ENCODE measurements around the gene GYG2. TPM values are rescaled to one million over a fixed set of nuclear protein-coding genes. Genes with fewer than 3 reads are reported as not detected.
"Not testable (repeated sequence)": the region's sequence is repeated elsewhere in the genome, so short reads cannot be mapped to it uniquely, and the experiment has no call there.

GYG2 gene
- total RNA-seq, 2 donors from 2014 or later: 4.6 to 5.2 TPM

- H3K36me3 ChIP-seq; H3K4me3 ChIP-seq; H3K9me3 ChIP-seq; intact Hi-C loops (cut with DNase I); H3K27ac ChIP-seq; H3K27me3 ChIP-seq (replicated peaks; ENCODE audit: insufficient read depth); H3K4me1 ChIP-seq (replicated peaks); DNase-seq (ENCODE audit: low spot score): not testable (repeated sequence)
- WGBS: 95% methylated on average over 8 of the region's 20 CpGs
Measured at GRCh38 chrX:2804858-2805257, 23.9 kb upstream of the GYG2 start.

GRCh38 chrX:2811271-2811670, 17.5 kb upstream of the GYG2 start:
- DNase-seq (ENCODE audit: low spot score): no peak
- Histone ChIP-seq H3K4me1 (replicated peaks) (no peaks in the 10 kb centered on the region), H3K36me3 (no peaks in the 10 kb centered on the region), H3K4me3 (no peak overlapping the region), H3K27ac (no peak overlapping the region), H3K9me3 (no peaks in the 10 kb centered on the region), H3K27me3 (replicated peaks; ENCODE audit: insufficient read depth) (no peaks in the 10 kb centered on the region)
- intact Hi-C loops (cut with DNase I): loop anchor here (10.0 kb wide), 1 partner anchor 166 kb away; no protein-coding TSS in a partner anchor
- TF ChIP-seq CTCF (IDR thresholded peaks at IDR 0.05) (no peak), POLR2A (IDR thresholded peaks at IDR 0.05) (no peak), POLR2AphosphoS5 (IDR thresholded peaks at IDR 0.05) (no peak)
- 65% methylated on average over 5 of the region's 5 CpGs for WGBS

- H3K9me3 ChIP-seq; H3K4me1 ChIP-seq (replicated peaks); H3K27ac ChIP-seq; H3K4me3 ChIP-seq; H3K27me3 ChIP-seq (replicated peaks; ENCODE audit: insufficient read depth); H3K36me3 ChIP-seq: not testable (repeated sequence)
- WGBS: 13% methylated on average over 15 of the region's 16 CpGs
- DNase-seq (ENCODE audit: low spot score): peak; percentile 22
- peak; percentile 6 for TF ChIP-seq POLR2AphosphoS5 (IDR thresholded peaks at IDR 0.05)
- TF ChIP-seq CTCF (IDR thresholded peaks at IDR 0.05): peak in 3 of 4 experiments; percentile 32 to 63 (median 57)
- intact Hi-C loops (cut with DNase I): loop anchor here (10.0 kb wide), 1 partner anchor 168 kb away; no protein-coding TSS in a partner anchor
Measured at GRCh38 chrX:2812161-2812907, 16.4 kb upstream of the GYG2 start.

- no peaks in the 10 kb centered on the region for H3K4me1 ChIP-seq (replicated peaks)
- no peak overlapping the region for H3K4me3 ChIP-seq
- 69% methylated on average over 2 of the region's 2 CpGs for WGBS
- no peaks in the 10 kb centered on the region for H3K9me3 ChIP-seq
- TF ChIP-seq POLR2A (IDR thresholded peaks at IDR 0.05): no peak
- TF ChIP-seq CTCF (IDR thresholded peaks at IDR 0.05): no peak
- TF ChIP-seq POLR2AphosphoS5 (IDR thresholded peaks at IDR 0.05): no peak
- intact Hi-C loops (cut with DNase I): loop anchor here (10.0 kb wide), 1 partner anchor 172 kb away; no protein-coding TSS in a partner anchor
- no peak for DNase-seq (ENCODE audit: low spot score)
- no peaks in the 10 kb centered on the region for H3K27me3 ChIP-seq (replicated peaks; ENCODE audit: insufficient read depth)
- H3K36me3 ChIP-seq: no peaks in the 10 kb centered on the region
- no peak overlapping the region for H3K27ac ChIP-seq
Measured at GRCh38 chrX:2817036-2817435, 11.7 kb upstream of the GYG2 start.

- Histone ChIP-seq H3K4me1 (replicated peaks) (no peaks in the 10 kb centered on the region), H3K4me3 (no peak overlapping the region), H3K27me3 (replicated peaks; ENCODE audit: insufficient read depth) (no peaks in the 10 kb centered on the region), H3K9me3 (no peaks in the 10 kb centered on the region), H3K36me3 (no peaks in the 10 kb centered on the region), H3K27ac (no peak overlapping the region)
- no peak for DNase-seq (ENCODE audit: low spot score)
- no peak for TF ChIP-seq POLR2A (IDR thresholded peaks at IDR 0.05)
- peak in 2 of 4 experiments; percentile 18 to 38 for TF ChIP-seq CTCF (IDR thresholded peaks at IDR 0.05)
- intact Hi-C loops (cut with DNase I): loop anchor here (10.0 kb wide), 1 partner anchor 175 kb away; no protein-coding TSS in a partner anchor
- 51% methylated on average over 9 of the region's 9 CpGs for WGBS
Measured at GRCh38 chrX:2819345-2820135, 9.2 kb upstream of the GYG2 start.

All from prostate gland (tissue), 2 donors.